ENCODE results near the gene METAP1D.
"Not testable (repeated sequence)": the region's sequence is repeated elsewhere in the genome, so short reads cannot be mapped to it uniquely, and the experiment has no call there.

Gene METAP1D

DNA sequence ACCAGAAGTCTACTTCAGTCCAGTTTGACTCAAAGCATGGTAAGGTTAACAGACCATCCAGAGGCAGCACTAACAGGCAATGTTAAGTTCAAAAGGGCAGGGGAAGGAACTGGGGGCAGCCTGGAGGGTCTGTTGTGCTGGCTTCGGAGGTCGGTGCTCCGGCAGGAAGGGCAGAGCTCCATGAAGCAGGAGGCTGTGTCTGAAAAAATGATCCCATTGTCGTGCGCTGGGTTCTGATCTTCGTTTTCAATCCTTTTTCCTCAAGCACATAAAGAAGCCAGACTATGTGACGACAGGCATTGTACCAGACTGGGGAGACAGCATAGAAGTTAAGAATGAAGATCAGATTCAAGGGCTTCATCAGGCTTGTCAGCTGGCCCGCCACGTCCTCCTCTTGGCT, 63.7 kb downstream of the METAP1D start:
- no peaks in the 10 kb centered on the region for H3K27me3 ChIP-seq (ENCODE audit: insufficient read depth, poor library complexity, severe bottlenecking)
- no peak for DNase-seq (ENCODE audit: low read depth in 1 of 2, low spot score in 1 of 2)
- TF ChIP-seq, protein P1, sequence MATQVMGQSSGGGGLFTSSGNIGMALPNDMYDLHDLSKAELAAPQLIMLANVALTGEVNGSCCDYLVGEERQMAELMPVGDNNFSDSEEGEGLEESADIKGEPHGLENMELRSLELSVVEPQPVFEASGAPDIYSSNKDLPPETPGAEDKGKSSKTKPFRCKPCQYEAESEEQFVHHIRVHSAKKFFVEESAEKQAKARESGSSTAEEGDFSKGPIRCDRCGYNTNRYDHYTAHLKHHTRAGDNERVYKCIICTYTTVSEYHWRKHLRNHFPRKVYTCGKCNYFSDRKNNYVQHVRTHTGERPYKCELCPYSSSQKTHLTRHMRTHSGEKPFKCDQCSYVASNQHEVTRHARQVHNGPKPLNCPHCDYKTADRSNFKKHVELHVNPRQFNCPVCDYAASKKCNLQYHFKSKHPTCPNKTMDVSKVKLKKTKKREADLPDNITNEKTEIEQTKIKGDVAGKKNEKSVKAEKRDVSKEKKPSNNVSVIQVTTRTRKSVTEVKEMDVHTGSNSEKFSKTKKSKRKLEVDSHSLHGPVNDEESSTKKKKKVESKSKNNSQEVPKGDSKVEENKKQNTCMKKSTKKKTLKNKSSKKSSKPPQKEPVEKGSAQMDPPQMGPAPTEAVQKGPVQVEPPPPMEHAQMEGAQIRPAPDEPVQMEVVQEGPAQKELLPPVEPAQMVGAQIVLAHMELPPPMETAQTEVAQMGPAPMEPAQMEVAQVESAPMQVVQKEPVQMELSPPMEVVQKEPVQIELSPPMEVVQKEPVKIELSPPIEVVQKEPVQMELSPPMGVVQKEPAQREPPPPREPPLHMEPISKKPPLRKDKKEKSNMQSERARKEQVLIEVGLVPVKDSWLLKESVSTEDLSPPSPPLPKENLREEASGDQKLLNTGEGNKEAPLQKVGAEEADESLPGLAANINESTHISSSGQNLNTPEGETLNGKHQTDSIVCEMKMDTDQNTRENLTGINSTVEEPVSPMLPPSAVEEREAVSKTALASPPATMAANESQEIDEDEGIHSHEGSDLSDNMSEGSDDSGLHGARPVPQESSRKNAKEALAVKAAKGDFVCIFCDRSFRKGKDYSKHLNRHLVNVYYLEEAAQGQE (IDR thresholded peaks at IDR 0.05; ENCODE audit: insufficient replicate concordance, low read depth), result no peak
- TF ChIP-seq SPI1 (IDR thresholded peaks at IDR 0.05; ENCODE audit: borderline replicate concordance, low read depth) (no peak), GABPA (IDR thresholded peaks at IDR 0.05; ENCODE audit: low read depth) (no peak), POLR2AphosphoS5 (IDR thresholded peaks at IDR 0.05; ENCODE audit: low read depth) (no peak)
- TF ChIP-seq, protein P2, sequence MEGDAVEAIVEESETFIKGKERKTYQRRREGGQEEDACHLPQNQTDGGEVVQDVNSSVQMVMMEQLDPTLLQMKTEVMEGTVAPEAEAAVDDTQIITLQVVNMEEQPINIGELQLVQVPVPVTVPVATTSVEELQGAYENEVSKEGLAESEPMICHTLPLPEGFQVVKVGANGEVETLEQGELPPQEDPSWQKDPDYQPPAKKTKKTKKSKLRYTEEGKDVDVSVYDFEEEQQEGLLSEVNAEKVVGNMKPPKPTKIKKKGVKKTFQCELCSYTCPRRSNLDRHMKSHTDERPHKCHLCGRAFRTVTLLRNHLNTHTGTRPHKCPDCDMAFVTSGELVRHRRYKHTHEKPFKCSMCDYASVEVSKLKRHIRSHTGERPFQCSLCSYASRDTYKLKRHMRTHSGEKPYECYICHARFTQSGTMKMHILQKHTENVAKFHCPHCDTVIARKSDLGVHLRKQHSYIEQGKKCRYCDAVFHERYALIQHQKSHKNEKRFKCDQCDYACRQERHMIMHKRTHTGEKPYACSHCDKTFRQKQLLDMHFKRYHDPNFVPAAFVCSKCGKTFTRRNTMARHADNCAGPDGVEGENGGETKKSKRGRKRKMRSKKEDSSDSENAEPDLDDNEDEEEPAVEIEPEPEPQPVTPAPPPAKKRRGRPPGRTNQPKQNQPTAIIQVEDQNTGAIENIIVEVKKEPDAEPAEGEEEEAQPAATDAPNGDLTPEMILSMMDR (IDR thresholded peaks at IDR 0.05; ENCODE audit: insufficient read depth, low read length), result no peak
- no peak overlapping the region for H3K4me3 ChIP-seq (replicated peaks; ENCODE audit: insufficient read depth, low read length)
- H3K27ac ChIP-seq (replicated peaks), result no peak overlapping the region

DNA sequence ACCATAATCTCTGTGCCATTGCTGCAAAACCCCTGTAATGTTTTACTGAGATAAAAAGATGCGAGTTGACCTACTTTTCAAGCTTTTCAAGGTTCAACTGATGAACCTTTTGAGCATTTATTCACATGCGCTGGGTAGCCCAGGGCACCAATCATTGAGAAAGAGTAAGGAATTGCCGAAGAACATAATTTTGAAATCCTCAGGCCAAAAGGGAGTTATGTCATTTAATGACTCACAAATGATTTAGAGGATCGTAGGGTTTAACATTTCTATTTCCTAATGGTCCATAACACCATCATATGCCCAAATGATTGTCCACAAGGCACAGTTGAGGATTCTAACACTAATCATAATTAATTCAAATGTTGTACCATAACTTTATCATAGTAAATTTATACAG, 65.4 kb downstream of the METAP1D start:
- TF ChIP-seq POLR2AphosphoS5 (IDR thresholded peaks at IDR 0.05; ENCODE audit: low read depth), result no peak
- TF ChIP-seq SPI1 (IDR thresholded peaks at IDR 0.05; ENCODE audit: borderline replicate concordance, low read depth), result no peak
- TF ChIP-seq, protein P2 (IDR thresholded peaks at IDR 0.05; ENCODE audit: insufficient read depth, low read length), result no peak
- TF ChIP-seq, protein P1 (IDR thresholded peaks at IDR 0.05; ENCODE audit: insufficient replicate concordance, low read depth), result no peak
- no peak for TF ChIP-seq GABPA (IDR thresholded peaks at IDR 0.05; ENCODE audit: low read depth)
- Histone ChIP-seq H3K4me3 (replicated peaks; ENCODE audit: insufficient read depth, low read length) (no peak overlapping the region), H3K27me3 (ENCODE audit: insufficient read depth, poor library complexity, severe bottlenecking) (no peaks in the 10 kb centered on the region), H3K27ac (replicated peaks) (no peak overlapping the region)
- no peak for DNase-seq (ENCODE audit: low read depth in 1 of 2, low spot score in 1 of 2)

DNA sequence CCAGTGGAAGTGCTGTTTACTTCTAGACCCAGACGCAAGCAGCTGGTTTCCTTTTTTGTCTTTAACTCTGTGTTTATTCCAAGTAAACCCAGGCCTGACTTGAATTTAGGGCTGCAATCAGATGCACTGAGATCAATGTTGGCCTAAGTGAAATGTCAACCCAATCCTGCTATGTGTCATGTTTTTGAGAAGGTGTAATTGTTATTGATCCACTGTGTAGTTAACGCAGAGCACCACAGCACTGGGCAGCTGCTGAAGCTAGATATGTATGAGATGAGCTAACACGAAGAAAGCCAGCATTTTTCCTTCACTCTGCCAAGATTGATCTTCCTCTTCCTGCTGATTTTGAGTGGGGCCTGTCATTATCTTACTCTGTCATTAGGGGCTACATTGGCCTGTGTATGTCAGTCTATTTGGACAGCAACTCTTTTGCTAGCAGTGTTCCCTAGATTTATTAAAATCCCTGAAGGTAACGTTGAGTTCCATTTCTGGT, 66.7 kb downstream of the METAP1D start:
- no peak for DNase-seq (ENCODE audit: low read depth in 1 of 2, low spot score in 1 of 2)
- Histone ChIP-seq H3K27ac (replicated peaks) (no peak overlapping the region), H3K27me3 (ENCODE audit: insufficient read depth, poor library complexity, severe bottlenecking) (no peaks in the 10 kb centered on the region), H3K4me3 (replicated peaks; ENCODE audit: insufficient read depth, low read length) (no peak overlapping the region)
- TF ChIP-seq, protein P2 (IDR thresholded peaks at IDR 0.05; ENCODE audit: insufficient read depth, low read length), result no peak
- TF ChIP-seq GABPA (IDR thresholded peaks at IDR 0.05; ENCODE audit: low read depth) (no peak), SPI1 (IDR thresholded peaks at IDR 0.05; ENCODE audit: borderline replicate concordance, low read depth) (no peak), POLR2AphosphoS5 (IDR thresholded peaks at IDR 0.05; ENCODE audit: low read depth) (no peak)
- TF ChIP-seq, protein P1 (IDR thresholded peaks at IDR 0.05; ENCODE audit: insufficient replicate concordance, low read depth), result no peak

DNA sequence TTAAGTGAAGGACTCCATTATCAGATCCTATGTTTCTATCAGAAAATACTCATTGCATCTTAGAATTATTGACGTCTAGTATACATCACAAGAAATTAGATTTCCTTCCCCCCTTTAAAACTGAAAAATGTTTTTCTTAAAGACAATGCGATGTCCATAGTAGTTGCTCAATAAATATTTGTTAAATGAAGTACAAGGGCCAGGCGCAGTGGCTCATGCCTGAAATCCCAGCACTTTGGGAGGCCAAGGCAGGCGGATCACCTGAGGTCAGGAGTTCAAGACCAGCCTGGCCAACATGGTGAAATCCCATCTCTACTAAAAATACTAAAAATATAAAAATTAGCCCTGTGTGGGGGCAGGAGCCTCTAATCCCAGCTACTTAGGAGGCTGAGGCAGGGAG, 68.2 kb downstream of the METAP1D start:
- not testable (repeated sequence) for DNase-seq (ENCODE audit: low read depth in 1 of 2, low spot score in 1 of 2); H3K27me3 ChIP-seq (ENCODE audit: insufficient read depth, poor library complexity, severe bottlenecking); H3K27ac ChIP-seq (replicated peaks); H3K4me3 ChIP-seq (replicated peaks; ENCODE audit: insufficient read depth, low read length)

Measured in HL-60 (cell line).